GM19240 (cell line): Measurements from ENCODE around the gene ATXN2.
A peak's percentile ranks its signal among the peaks of the same experiment; 100 is the strongest.

Experiments used
- DNase-seq: peaks from one replicate; pipeline ENCODE4 v3.0.0; 2011; ENCODE audit warnings: low spot score; ENCODE audit not compliant: insufficient read length

ATXN2 gene

DNA sequence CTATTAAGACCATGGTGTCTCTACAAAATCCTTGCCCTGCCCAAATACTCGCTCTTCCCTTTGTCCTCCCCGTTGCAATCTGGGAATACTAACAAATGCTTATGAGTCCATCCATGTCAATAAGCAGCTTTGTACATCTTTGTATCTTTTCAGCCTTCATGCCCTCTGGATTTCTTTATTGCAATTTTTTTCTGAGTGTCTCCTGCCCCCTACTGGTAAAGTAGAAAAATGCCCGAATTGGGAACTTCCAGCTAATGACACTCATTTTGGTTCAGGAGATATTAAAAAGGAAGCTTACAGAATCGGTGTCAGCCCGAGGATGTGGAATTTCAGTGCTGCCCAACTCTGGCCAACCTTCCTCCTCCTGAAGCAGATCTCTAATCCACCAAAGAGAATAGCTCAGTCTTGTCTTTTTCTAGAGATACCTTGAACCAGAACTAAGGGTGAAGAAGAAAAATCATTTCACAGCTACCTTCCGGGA is 147.4 kb downstream of the ATXN2 start:
- DNase-seq = no peak

DNA sequence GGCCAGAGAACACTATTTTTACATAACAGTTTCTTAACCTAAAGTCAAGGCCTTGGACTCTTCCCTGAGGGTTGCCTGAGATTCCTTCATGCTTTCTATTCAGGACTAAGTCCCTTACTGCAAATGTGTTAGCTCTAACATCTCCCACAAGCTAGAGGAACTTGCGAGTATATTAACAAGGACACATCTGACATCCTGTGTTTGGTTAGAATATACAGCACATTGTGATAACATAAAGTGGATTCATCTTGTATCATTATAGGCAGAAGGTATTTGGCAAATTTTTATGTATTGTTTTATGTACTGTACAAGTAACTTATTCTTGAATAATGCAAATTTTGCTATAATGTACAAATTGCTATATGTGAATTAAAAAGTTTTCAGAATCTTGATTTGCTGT is 147.9 kb downstream of the ATXN2 start:
- DNase-seq = no peak

DNA sequence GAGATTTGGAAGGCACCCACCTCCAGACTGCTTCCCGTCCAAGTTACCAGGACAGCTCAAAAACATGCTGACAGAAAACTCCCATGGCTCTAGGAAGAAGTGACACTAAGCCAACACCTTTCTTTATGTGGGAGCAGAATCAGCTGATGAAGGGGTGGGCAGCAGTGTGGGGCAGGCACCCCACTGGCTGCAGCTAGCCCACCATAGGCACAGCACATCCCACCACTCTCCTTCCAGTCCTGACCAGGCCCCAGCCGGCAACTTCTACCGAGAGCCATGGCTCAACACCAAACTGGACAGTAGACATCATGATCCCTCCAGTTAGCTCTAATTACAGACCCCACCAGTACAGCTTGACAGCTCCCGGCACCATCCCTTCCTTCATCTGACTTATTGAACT is 148.4 kb downstream of the ATXN2 start:
- DNase-seq = no peak

DNA sequence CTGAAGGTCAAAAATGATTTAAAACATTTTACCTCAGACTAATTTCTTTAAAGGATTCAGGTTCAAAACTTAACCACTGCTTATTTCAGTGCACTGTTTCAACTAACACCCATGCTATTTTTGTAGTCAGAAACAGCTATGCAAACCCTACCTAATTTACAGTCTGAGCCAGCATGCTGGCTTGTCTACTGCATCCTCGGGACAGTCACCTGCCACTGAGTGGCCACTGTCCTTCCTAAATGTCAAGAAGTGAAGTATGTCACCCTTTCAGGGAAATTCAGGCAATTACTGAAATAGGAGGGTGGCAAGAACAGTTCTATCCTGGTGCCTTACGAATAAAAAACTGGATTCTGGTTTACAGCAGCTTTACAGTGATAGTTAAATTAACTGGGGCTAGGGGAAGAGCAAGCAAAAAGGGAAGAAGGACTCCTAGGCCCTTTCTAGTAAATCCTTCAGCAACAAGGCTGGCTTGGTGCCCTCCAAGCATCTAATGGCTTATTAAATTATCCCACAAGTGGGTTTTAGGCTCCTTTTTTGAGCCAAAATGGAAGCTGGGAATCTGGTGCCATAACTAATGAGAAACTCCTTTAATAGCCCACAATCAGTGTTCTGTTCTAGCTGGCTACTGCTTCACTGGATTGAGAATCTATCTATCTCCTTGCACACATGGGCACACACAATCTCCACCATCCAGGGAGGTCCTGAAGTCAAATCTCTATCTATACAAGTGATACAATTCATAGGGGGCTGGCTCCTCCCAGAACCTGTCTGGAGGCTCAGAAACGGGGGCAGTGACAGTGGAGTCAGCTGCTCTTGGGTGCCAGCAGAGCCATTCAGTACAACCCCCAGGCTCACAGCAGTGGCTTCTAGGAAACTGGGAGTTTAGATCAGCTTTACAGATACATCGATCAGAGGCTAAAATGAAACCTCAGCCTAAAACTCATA is 150.0 kb downstream of the ATXN2 start:
- no peak for DNase-seq

DNA sequence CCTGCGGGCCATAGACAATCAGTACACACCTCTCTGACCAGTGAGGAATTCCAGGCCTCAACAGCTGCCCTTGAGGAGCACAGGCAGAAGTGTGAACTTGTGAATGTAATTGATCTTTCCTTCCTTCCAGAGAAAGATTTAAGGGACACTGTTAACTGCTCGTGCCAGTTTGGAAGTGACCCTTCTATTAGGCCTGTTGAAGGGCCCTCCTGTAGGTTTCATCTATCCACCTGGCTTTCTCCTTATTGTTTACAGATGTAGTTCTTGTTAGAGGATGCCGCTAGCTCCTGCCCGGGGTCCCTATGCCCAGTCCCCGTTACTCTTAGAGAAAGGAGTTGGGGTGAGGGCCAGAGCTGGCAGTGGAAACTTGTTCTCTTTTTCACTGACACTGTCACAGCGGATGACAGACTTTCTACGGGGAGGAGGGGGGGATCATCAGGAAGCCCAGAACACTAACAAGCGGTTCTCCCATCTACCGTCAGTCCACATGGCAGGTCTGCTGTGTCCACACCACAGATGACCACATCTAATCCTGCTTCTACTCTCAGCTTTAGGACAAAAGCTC is 150.8 kb downstream of the ATXN2 start:
- no peak for DNase-seq

DNA sequence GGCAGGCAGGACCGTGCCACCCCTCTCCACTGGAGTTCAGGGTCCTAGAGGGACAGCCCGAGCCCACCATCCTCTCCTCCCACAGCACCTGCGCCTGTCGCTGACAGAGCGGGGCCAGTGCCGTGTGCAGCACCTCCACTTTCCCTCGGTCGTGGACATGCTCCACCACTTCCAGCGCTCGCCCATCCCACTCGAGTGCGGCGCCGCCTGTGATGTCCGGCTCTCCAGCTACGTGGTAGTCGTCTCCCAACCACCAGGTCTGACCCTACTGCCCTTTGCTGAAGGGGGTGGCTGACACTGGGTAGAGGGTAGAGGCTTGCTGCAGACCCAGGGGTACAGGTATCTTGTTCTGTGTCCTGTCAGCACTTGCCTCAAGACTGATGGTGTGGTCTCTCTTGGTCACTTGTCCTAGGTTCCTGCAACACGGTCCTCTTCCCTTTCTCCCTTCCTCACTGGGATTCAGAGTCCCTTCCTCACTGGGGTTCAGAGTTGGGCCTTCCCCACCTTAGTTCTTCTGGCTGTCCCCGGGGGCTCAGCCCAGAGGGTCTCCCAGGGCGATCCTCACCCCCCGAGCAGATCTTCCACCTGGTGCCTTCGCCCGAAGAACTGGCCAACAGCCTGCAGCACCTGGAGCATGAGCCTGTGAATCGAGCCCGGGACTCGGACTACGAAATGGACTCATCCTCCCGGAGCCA is 151.4 kb downstream of the ATXN2 start:
- no peak for DNase-seq

DNA sequence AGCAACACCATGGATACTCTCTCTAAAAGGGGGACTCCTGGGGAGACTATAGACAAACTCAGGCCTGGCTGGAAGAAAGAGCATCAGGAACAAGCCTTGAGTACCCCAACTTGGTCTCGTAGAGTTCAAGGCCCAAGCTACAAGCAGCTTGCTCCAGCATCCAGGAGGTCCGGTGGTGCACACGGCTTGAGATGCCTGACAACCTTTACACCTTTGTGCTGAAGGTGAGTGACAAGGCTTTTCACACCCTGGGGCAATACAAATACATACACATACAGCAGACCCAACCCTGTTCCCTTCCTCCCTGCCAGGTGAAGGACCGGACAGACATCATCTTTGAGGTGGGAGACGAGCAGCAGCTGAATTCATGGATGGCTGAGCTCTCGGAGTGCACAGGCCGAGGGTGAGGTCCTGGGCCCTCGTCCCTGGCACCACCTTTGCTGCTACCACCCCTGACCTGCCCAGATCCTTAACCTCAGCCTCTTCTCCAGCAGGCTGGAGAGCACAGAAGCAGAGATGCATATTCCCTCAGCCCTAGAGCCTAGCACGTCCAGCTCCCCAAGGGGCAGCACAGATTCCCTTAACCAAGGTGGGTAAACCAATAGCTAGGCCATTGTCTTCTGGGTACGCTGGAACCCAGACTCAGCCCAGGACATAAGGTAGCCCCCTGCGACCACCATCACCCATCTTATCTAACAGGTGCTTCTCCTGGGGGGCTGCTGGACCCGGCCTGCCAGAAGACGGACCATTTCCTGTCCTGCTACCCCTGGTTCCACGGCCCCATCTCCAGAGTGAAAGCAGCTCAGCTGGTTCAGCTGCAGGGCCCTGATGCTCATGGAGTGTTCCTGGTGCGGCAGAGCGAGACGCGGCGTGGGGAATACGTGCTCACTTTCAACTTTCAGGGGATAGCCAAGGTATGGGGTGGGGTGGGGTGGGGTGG is 152.2 kb downstream of the ATXN2 start:
- no peak for DNase-seq

DNA sequence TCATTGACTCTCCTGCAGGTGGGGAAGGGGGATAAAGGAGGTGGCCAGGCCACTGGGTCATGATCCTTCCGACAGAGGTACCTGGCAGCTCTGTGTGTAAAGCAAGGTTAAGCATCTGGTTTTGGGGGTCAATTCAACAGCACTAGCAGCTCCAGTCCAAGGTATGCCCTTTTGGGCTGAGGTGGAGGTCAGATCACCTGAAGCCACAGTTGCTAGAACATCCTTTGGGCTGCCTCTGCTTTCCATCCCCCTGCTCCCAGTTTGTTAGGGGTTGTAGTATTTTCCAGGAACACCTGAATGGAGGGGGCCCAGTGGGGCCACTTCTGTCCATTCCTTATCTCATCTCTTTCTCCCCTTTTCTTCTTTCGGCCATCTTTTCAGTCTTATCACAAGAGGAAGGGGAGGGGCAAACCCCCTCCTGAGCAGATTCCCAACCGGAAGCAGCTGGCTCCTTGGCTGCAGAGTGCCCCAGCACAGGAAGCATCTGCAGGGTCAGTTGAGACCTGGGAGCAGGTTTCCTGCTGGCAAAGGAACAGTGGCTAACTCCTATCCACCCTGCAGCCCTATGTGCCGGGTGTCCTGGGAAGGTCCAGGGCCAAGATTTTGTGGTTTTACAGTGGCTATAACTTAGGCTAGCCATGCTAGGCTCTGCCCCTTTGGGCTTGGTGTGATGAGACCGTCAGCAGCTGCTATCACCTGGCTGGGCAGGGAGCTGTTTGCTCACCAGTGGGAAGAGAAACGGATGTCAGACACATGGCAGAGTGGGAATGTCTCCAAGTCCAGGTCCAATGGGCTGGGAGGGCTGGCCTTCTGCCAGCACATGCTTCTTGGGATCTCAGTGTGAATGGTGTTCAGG is 153.2 kb downstream of the ATXN2 start:
- DNase-seq = no peak

DNA sequence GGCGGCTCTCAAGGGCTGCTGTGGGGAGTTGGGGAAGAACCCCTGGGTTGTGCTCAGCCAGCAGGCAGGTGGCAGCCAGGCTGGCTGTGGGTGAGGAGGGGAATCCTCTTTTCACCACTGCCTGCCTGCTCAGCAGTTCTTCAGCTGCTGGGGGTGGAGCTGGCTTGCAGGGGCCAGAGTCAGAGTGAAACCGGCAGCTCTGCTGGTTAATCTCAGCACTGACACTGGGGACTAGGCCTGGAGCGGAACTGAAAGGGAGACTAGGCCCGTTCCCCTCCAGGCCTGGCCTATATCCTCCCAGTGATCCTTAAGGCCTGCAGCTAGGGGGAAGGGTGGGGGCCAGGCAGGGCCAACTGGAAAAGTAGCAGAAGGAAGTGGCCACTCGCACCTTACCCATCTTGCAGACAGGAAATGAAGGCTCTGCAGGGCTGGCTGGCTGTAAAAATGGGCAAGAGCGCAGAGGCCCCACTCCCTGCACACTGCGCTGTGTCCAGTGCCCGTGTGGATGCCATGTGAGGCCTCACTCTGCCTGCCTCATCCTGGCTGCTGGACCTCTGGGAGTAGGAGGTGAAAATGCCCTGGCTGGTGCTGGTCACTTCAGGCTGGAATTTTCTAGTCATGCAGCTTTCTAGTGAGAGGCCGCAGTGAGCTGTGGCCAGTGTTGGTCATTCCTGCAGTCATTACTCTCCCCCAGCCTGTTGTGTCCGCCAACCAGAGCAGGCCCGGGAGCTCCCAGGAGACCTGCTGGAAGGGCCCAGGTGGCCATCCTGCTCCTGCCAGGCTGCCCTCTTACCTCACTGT is 154.0 kb downstream of the ATXN2 start:
- DNase-seq = peak; percentile 78

DNA sequence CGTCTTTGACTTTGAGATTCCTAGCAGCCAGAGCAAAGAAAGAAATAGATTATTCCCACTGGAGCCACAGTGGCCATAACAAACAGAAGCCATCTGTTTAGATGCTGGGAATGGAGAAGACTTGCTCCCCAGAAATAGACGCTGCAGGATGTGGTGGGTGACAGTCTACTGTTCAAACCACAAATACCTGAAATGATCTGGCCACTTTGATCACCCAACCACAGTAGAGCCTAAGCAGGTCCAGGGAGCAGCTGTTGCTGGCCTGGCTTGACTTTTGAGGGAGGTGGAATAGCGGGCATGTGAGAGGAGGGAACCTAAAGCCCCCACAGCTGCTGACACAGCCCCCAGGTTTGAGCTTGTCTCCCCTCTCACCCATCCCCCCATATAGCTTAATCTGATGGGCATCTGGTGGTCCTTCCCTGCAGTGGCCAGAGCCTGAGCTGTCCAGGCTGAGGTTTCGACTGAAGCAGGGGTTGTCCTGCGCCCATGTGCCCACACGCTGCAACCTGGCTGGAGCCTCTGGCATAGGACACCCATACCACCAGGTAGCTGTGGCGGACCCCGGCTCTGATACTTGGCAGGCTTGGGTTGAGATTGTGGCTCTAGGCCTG is 154.7 kb downstream of the ATXN2 start:
- no peak for DNase-seq

DNA sequence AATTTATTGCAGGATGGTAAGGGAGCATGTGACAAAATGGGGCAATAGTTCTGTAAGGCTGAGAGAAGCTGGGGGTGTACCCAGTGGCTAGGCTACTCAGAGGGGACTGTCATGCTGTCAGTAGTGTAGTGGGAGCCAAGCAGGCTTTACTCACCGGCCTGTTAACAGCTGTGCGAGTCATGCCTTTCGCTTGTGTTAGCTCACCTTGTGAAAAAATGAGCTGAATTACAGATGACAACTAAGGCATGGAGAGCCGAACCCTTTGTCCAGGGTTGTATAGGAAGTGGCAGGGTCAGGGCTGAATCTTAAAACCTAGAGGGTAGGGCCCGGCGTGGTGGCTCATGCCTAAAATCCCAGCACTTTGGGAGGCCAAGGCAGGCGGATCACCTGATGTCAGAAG is 155.5 kb downstream of the ATXN2 start:
- no peak for DNase-seq

DNA sequence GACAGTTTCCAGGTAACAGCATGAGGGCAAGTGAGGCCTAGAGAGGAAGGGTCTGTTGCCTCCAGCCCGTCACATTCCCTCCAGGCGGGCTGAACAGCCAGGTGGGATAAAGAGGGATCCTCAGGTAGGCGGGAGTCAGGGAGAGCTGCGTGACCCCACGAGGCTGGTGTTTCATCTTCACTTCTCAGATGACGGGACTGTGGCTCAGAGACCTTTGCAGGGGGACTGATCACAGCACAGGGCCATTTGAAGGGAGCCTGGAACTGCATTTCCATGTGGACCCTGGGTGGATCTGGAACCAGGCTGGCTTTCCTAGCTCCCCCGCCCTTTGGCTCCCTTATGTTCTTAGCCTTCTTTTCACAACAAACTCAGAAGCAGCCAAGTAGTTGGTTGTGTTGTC is 156.0 kb downstream of the ATXN2 start:
- no peak for DNase-seq

DNA sequence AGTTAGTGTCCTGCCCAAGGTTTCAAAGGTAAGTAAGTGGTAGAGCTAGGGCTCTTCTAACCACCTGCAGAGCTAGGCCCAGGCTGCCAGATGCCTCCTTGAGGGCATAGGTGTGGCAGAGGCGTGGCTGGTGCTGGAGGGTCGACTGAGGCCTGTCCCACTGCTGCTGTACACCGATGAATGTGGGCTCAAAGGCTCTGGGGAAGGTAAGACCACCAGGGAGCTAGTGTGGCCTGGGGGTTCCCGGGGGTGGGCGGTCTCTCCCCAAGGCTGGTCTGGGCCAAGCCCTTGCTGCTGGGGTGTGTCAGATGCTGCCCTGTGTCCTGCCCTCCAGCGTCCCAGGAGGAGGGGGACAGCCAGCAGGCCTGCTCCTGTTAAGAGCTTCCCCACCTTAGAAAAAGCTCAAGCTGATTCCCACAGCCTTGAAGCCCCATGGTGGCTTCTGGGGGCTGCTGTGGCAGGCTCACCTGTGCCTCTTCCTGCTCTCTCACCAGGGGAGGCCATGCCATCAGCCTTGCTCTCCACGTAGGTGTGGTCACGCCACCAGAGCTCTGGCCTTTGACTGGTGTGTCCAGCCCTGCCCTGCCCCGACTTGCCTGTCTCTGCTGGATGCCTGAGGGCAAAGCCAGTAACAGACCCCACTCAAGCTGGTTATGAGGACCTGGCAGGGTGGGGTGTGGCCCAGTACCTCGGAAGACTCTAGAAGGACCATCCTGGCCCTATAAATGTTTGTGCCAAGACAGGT is 156.6 kb downstream of the ATXN2 start:
- no peak for DNase-seq

DNA sequence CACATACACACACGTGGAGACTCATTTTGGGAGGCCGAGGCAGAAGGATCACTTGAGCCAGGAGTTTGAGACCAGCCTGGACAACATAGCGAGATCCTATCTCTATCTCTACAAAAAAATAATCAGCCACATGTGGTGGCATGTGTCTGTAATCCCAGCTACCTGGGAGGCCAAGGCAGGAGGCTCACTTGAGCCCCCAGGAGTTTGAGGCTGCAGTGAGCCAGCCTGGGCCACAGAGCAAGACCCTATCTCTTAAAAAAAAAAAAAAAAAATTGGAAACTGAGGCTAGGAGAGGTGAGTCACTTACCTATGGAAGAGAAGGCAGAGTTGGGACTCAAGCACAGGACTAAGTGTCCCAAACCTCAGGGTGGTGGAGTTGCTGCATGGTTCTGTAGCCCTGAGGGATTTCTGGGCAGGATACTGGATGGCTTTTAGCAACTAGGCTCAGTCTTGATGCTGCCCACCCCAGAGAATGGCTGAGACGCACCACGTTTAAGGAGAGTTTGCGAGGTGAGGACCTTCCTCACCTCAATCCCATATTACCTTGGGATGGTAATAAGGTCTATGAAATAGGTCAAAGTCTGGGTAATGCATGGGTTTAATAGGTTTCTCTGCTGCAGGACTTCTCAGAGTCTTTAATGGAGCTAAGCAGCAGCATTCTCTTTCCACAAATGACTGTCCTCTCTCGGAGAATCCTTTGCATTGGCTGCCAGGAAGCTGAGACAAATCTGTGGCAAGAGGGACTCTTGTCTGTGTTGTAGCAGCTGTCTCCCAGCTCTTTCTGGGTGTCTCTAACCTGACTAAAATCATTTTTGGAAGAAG is 157.8 kb downstream of the ATXN2 start:
- DNase-seq = no peak

DNA sequence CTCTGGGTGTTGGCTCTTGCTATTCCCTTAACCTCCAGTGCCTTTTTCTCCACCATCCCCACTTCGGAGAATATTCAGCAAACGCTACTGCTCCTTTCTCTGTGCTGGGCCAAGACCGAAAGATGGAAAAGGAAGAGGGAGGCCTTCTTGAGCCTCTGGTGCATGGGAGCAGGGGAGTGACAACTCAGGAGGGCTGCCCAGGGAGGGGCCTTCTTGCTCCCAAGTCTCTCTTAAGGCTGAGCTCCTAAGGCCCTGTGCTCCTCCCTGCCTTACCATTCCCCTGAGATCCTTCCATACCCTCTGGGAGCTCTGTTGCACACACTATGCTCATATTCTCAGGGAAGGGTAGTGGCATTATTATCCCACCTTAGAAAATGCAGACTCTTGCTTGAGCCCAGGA is 158.5 kb downstream of the ATXN2 start:
- DNase-seq = no peak

DNA sequence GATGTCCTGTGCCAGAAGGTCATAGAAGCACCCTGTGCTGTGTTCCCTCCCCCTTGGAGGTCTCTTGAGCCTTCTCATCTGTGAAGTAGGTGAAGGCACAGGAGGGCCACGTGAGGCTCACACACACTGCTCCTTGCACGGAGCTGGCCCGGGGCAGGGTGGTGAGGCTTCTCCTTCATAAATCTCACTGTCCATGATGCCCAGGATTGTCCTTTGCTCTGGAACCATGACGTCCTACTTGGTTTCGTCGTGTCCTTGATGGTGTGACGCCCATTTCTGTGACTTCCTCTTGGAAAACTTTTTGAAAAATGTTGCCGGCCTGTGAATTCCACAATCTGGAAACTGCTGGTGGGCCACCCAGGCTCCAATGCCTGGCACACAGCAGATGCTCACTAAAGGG is 159.0 kb downstream of the ATXN2 start:
- DNase-seq = no peak

DNA sequence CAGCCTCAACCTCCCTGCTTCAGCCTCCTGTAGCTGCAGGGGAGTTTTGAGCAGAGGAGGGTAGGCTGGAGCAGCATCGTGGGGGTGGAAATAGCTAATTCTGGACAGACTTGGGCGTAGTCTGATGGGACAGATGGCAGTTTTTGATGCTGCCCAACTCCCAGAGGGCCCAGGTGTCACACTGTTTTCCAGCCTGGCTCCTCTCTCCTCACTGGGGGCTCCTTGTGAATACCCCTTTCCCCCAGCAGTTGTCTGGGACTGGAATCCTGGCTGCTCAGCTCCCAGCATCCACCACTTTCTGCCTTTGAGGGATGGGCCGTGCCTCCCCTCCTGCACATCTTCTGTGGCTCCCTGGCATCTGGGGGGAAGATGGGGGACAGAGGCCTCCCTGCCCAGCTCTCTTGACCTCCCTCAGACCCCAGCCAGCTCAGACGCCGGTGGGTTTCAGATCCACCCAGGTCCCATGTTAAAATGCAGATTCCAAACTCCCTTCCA is 159.4 kb downstream of the ATXN2 start:
- no peak for DNase-seq
